ENCODE measurements around the gene LMAN1. TPM values are rescaled to one million over a fixed set of nuclear protein-coding genes. Genes with fewer than 3 reads are reported as not detected.
A peak's percentile ranks its signal among the peaks of the same experiment; 100 is the strongest.

LMAN1 gene
- total and polyA plus RNA-seq, 2 of the 13 experiments (the other 11 are each of a cell fraction or from before 2014, with no cell fraction given): 127 to 131 TPM

- peak; percentile 85 for TF ChIP-seq ARNT2 (CRISPR knock-in tag; IDR thresholded peaks at IDR 0.05; ENCODE audit: low read depth)
- TF ChIP-seq ZBTB7B (CRISPR knock-in tag; IDR thresholded peaks at IDR 0.05): peak; percentile 67; the same call in 1 of the 2 replicates
- no peak for TF ChIP-seq CENPT (CRISPR knock-in tag; IDR thresholded peaks at IDR 0.05; ENCODE audit: low read depth)
- peak; percentile 28 for TF ChIP-seq MED1 (CRISPR knock-in tag; IDR thresholded peaks at IDR 0.05)
- TF ChIP-seq CREM (IDR thresholded peaks at IDR 0.05): no peak
- TF ChIP-seq CREM (CRISPR knock-in tag; IDR thresholded peaks at IDR 0.05): no peak
- TF ChIP-seq ZNF10 (CRISPR knock-in tag; IDR thresholded peaks at IDR 0.05; ENCODE audit: borderline replicate concordance, low read depth): no peak
- TF ChIP-seq AKNA (CRISPR knock-in tag; IDR thresholded peaks at IDR 0.05; ENCODE audit: borderline replicate concordance): no peak
- TF ChIP-seq ZNF781 (CRISPR knock-in tag; IDR thresholded peaks at IDR 0.05; ENCODE audit: borderline replicate concordance, not compliant biosample characterization): peak; percentile 72
- no peak for TF ChIP-seq NFE2L2 (IDR thresholded peaks at IDR 0.05; ENCODE audit: low read length)
- no peak for TF ChIP-seq ZBTB1 (CRISPR knock-in tag; IDR thresholded peaks at IDR 0.05; ENCODE audit: borderline replicate concordance)
- peak; percentile 83 for TF ChIP-seq ZNF143 (CRISPR knock-in tag; IDR thresholded peaks at IDR 0.05)
- TF ChIP-seq ZFP36 (IDR thresholded peaks at IDR 0.05; ENCODE audit: borderline replicate concordance, low read depth, low read length, partially characterized antibody): no peak
- TF ChIP-seq MAF1 (CRISPR knock-in tag; IDR thresholded peaks at IDR 0.05; ENCODE audit: borderline replicate concordance): no peak
- TF ChIP-seq, protein P1, sequence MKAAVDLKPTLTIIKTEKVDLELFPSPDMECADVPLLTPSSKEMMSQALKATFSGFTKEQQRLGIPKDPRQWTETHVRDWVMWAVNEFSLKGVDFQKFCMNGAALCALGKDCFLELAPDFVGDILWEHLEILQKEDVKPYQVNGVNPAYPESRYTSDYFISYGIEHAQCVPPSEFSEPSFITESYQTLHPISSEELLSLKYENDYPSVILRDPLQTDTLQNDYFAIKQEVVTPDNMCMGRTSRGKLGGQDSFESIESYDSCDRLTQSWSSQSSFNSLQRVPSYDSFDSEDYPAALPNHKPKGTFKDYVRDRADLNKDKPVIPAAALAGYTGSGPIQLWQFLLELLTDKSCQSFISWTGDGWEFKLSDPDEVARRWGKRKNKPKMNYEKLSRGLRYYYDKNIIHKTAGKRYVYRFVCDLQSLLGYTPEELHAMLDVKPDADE (CRISPR knock-in tag; IDR thresholded peaks at IDR 0.05): 0 out of 2 replicates have a peak, but pooled peaks have one; percentile 17
- no peak for TF ChIP-seq ZNF703 (CRISPR knock-in tag; IDR thresholded peaks at IDR 0.05; ENCODE audit: borderline replicate concordance)
- TF ChIP-seq, protein P2, sequence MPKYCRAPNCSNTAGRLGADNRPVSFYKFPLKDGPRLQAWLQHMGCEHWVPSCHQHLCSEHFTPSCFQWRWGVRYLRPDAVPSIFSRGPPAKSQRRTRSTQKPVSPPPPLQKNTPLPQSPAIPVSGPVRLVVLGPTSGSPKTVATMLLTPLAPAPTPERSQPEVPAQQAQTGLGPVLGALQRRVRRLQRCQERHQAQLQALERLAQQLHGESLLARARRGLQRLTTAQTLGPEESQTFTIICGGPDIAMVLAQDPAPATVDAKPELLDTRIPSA (CRISPR knock-in tag; IDR thresholded peaks at IDR 0.05; ENCODE audit: borderline replicate concordance): no peak
- 0 out of 2 replicates have a peak, but pooled peaks have one; percentile 57 for TF ChIP-seq ZNF691 (CRISPR knock-in tag; IDR thresholded peaks at IDR 0.05; ENCODE audit: borderline replicate concordance, low read depth)
- peak; percentile 84 for TF ChIP-seq POLR2AphosphoS5 (IDR thresholded peaks at IDR 0.05; ENCODE audit: low read depth, low read length)
- peak; percentile 26; the same call in 1 of the 2 replicates for TF ChIP-seq CBX5 (CRISPR knock-in tag; IDR thresholded peaks at IDR 0.05; ENCODE audit: borderline replicate concordance)
- TF ChIP-seq JARID2 (CRISPR knock-in tag; IDR thresholded peaks at IDR 0.05; ENCODE audit: insufficient replicate concordance): no peak
- TF ChIP-seq ZNF672 (CRISPR knock-in tag; IDR thresholded peaks at IDR 0.05): no peak
Observed at GRCh38 chr18:59358712-59359575, at the start of gene LMAN1 (continued).
